Activated CD4-positive, alpha-beta T cell treated with anti-CD3 and anti-CD28 coated beads, Interleukin-2, amount 50 U/mL, for 16 hours (primary cell): ENCODE data around the gene HPSE.
A peak's percentile ranks its signal among the peaks of the same experiment; 100 is the strongest.

Experiments
- DNase-seq: peaks from one replicate; pipeline ENCODE4 v3.0.0-alpha.2; 2020

The HPSE gene

DNA sequence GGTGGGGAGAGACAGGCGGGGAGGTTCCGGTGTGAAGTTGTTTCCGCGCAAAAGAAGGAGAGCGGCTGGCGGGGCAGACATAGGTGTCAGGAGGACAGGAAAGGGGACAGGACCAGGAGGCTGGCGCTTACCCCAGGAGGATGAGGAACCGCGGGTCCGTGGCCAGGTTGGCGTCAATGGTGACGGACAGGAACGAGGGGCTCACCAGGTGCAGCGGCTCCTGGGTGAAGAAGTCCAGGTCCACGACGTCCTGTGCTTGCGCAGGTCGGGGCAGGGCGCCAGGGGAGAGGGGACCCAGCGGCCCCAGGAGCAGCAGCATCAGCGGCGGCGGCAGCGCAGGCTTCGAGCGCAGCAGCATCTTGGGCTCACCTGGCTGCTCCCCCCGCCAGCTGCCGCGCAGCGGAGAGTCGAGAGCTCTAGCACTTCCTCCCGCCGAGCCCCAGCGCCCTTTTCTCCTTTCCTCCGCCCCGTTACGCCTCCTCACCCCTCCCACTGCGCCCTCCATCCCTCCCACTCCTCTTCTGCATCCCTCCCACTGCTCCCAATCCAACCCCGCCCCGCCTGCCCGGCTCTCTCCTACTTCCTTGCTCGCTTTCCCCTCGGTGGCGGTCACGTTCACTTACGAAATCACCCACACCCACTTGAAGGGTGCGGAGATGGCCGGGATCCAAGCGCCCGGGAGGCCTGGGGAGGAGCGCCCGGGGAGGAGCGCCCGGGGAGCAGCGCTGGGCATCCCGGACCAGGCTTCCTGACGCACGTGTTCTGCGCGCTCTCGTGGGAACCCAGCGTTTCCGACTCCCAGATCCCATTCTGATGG, at the start of gene HPSE:
TSS of gene HPSE (minus strand) at position 424 of the 817 bp plus-strand sequence. CDS start at position 358, 66 bp downstream.
- DNase-seq, result peak; percentile 71

DNA sequence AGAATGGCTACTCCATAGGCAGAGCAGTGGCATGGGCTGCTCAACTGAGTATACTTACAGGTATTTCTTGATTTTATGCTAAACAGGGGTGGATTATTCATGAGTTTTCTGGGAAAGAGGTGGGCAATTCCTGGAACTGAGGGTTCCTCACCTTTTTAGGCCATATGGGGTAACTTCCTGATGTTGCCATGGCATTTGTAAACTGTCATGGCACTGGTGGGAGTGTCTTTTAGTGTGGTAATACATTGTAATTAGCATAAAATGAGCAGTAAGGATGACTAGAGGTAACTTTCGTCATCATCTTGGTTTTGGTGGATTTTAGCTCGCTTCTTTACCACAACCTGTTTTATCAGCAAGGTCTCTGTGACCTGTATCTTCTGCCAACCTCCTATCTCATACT, 48.2 kb upstream of the HPSE start:
- no peak for DNase-seq

DNA sequence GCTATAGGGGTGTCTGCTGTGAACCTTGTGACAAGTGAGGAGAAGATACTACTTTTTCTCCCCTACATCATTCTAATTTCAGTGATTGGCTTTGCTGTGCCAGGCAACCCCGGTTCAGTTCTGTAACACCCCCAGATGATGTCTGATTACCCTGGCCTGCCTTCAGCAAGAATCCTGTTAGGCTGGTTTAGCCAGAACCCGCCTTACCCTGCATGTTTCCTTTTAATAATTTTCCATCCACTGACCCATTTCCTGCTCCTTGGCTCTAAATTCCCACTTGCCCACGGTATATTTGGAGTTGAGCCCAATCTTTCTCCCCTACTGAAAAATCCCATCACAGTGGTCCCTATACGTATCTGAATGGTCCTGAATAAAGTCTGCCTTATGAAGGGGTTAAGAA, 46.5 kb upstream of the HPSE start:
- DNase-seq, result no peak

- DNase-seq, result no peak
Measured at GRCh38 chr4:83378419-83378818, 43.8 kb upstream of the HPSE start.

DNA sequence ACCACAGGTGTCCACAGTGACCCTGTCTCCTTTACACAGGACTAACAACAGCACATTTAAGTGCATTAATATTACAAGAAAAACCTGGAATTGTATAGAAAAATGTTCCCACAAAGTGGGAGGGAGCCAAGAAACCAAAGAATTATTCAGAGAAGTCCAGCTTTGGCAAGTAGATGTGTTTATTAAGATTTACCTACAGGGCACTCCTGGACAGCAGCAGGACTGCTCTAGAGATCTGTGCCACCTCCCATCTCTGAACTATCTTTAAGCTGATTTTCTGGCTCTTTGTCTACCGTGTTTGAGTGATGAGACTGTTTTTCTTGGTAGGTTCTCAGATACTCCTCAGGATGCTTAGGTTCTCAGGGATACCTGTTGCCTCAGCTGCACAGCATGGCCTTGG, 38.3 kb upstream of the HPSE start:
- no peak for DNase-seq

DNA sequence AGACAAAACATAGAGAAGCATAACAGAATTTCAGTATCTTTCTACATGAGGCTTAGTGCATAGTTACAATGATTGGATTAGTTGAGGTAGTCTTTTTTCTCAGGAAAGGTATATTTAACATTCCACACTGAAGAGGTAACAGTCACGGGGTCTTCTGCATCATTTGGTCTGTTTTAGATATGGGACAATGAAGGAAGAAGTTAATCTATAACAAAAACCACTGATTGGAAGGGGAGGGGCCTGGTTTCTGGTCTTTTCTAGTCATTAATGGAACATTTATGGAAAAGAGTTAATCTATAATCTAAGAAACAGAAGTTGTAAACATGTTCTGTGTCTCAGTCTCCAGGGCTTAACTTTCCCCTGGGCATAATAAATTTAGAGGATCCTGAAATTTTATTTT, 37.3 kb upstream of the HPSE start:
- no peak for DNase-seq

DNA sequence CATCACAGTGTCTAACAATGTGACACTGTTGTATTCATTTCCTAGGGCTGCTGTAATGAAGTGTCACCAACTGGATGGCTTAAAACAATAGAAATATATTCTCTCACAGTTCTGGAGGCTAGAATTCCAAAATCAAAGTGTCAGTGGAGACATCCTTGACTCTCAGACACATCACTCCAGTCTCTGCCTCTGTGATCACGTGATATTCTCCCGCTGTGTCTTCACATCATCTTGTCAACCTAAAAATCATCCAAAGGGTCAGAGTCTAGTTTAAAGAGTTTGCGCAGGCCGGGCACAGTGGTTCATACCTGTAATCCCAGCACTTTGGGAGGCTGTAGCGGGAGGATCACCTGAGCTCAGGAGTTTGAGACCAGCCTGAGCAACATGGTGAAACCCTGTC, 36.6 kb upstream of the HPSE start:
- no peak for DNase-seq

- DNase-seq, result no peak
Measured at GRCh38 chr4:83370640-83370906, 35.9 kb upstream of the HPSE start.

GRCh38 chr4:83369831-83370639, 35.4 kb upstream of the HPSE start:
- no peak for DNase-seq

- no peak for DNase-seq
Measured at GRCh38 chr4:83364312-83364711, 29.7 kb upstream of the HPSE start.

- DNase-seq, result peak; percentile 11
Measured at GRCh38 chr4:83362492-83363329, 28.1 kb upstream of the HPSE start.

GRCh38 chr4:83361416-83362103, 26.9 kb upstream of the HPSE start:
- no peak for DNase-seq

DNA sequence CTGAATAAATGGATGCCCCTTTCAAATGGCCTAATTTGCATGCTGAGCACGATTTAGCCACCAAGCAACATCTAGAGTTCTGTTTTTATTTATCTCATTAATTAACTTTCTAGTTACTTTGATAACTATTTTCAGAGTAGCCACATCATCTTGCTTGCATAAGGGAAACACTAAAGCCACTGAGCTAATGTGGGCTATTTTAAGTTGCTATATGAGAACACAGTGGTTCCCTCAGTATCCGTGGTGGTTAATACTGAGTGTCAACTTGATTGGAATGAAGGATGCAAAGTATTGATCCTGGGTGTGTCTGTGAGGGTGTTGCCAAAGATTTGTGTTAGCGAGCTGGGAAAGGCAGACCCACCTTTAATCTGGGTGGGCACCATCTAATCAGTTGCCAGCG, 25.4 kb upstream of the HPSE start:
- no peak for DNase-seq

DNA sequence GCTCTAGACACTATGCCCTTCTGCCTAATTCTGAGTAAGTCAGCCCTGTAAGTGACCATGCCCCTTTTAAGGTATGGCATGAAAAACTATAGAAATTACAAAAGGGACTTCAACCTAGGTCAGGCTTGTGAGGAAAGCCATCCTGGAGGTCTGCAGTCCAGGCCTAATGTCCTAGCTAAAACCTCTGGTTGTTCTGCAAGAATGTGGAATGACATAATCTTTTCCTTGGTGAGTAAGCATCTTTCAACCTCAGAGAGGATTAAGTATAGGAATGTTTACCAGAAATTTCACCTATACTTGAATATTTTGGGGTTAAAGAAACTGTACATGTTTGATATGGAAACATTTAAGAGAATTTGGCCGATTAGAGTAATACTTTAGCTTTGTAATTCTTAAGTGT, 23.8 kb upstream of the HPSE start:
- no peak for DNase-seq

GRCh38 chr4:83356899-83357661, 22.4 kb upstream of the HPSE start:
- peak; percentile 86 for DNase-seq

DNA sequence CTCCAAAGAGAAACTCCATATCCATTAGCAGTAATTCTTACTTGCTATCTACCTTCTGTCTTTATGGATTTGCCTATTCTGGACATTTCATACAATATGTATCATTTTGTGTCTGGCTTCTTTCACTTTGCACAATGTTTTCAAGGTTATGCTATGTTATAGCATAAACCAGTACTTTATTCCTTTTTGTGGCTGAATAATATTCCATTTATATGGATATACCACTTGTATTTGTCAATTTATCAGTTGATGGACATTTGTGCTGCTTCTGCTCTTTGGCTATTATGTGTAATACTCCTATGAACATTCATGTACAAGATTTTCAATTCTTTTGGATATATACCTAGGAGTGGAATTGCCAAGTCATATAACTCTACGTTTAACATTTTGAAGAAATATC, 18.9 kb upstream of the HPSE start:
- DNase-seq, result no peak

- no peak for DNase-seq
Measured at GRCh38 chr4:83348074-83348473, 13.4 kb upstream of the HPSE start.

GRCh38 chr4:83342476-83342875, 7.8 kb upstream of the HPSE start:
- no peak for DNase-seq

DNA sequence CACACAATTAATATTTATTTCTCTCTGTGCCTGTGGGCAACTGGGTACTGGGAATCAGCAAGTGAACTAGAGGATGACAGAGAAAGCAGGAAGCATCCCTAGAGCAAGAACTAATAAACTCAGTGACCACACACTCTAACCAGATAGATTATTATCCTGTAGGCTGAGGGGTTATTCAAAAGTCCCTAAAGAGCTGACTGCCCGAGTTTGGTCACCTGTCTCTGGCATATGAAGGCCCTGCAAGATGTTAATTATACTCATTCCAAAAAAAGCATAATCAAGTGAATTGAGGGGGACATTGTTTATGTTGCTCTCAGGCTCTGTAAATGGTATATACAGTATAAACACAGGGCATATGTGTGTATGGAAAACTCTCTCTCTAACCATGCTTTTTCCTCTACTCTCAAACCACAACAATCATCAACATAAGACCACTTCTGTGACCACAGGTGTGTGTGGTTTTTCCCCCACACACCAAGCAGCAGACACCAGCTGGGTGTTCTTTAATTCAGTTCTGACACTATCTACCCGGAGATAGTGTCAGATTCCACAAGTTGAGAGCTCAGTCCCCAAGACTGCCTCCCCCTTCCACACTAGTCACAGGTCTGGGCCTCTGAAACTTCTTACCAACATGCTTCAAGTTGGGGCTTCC, 6.2 kb upstream of the HPSE start:
- DNase-seq, result peak; percentile 63

- no peak for DNase-seq
Measured at GRCh38 chr4:83339573-83339972, 4.9 kb upstream of the HPSE start.

GRCh38 chr4:83335701-83336100, 1.1 kb upstream of the HPSE start:
- DNase-seq, result no peak

DNA sequence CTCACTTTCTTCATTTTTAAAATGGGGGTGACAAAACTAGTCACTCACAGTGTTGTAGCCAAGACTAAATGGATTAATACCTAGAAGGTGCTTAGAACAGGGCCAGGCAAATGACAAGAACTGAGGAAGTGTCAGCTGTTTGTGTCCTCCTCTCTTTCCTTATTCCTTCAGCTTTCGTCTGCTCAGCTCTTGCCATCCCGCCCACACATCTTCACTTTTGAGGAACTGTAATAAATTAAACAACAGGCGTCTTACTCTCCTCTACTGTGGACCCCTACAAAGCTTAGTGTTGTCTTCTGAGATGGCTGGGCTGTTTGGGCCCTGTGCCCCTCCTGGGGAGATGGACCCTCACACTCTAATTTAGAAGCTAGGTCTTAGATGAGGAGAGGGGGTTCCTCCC, 2.7 kb downstream of the HPSE start:
- DNase-seq, result no peak
